Activated CD8-positive, alpha-beta memory T cell treated with anti-CD3 and anti-CD28 coated beads, Interleukin-2, amount 50 U/mL, for 1 hour (primary cell): ENCODE measurements around the gene S1PR3.

Experiments used
- DNase-seq: peaks from one replicate; pipeline ENCODE4 v3.0.0-alpha.2; 2020; ENCODE audit errors: extremely low read depth

The S1PR3 gene

DNA sequence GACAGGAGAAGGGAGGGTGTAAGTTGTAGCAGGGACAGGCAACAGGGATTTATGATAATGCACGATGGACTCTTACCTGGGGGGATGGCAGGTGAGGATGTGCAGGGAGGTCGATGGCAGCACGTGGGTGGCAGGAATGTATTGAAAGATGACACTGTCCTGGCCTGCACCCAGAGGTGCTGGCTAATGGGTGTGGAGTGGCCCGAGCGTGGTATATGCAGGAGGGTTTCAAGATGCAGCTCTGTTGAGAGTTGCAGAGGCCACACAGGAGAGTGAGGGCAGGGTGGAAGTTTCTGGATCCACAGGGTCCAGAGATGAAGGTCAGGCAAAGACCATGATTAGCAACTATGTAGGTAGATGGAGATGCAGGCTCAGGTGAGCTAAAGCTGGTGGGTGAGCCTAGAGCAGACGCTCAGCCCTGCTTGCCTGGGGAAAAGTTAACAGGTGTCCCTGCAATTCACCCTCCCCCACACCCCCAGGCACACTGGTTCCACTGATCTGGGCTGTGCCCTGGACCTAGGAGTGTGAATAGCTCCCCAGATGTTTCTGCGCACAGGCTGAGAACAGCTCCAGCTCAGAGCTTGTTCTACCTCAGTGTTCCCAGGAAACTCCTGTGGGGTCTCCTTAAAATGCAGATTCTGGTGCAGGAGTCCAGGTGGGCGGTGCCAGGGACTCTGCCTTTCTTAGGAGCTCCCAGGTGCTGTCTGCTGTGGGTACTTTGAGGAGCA lies 21.5 kb upstream of the S1PR3 start:
- DNase-seq = no peak

DNA sequence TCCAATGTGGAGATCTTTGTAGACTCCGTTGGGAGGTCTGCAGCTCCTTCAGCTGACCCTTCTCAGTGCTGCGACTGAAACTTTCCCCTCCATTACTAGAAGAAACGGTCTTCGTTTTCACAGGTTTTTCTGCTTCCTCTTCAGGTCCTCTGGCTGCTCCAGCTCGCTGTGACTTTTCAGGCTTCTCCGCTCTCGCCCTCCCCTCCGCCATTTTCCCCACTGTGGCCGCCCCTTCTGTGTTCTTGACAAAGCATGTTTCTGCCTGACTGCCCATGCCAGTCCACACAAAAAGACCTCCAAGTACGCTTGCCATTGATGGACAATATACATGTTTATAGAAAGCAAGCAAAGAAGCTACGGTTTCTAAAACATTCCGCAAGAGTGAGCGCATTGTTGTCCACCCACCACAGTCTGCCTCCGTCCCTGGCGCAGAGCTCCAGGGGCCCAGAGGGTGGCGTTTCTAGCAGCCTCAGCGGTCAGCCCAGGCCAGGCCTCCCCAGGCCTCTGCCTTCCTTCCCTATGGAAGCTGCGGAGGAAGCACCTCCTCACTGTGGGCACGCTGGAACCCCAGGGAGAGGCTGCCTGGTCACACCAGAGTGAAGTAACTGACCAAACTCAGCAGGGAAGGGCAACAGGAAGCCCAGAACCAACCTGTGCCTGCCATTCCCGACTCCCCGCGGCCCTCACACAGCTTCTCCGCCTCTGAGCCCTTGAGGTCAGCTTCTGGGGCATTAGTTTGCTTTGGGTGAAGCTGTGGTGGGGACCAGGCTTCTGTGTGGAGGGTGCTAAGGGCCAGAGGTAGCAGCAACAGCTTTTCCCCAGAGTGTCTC lies 19.9 kb upstream of the S1PR3 start:
- no peak for DNase-seq

DNA sequence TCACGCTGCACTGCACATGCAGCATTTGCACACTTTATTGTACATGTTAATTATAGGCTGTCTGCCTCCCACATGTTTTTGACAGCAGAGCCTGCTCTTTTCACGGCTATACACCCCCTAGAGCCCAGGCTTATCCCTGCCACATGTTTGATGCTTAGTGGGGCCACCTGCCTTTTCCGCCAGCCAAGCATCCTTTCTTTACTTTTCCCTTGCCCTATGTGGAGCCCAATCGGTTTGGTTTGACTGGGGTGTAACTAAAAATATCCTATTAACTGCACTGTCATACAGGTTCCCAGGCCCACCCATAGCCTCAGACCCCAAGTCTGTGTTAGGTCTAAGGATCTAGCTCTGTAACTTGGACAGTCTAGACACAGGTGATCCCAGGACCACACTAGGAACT lies 18.9 kb upstream of the S1PR3 start:
- DNase-seq = no peak

DNA sequence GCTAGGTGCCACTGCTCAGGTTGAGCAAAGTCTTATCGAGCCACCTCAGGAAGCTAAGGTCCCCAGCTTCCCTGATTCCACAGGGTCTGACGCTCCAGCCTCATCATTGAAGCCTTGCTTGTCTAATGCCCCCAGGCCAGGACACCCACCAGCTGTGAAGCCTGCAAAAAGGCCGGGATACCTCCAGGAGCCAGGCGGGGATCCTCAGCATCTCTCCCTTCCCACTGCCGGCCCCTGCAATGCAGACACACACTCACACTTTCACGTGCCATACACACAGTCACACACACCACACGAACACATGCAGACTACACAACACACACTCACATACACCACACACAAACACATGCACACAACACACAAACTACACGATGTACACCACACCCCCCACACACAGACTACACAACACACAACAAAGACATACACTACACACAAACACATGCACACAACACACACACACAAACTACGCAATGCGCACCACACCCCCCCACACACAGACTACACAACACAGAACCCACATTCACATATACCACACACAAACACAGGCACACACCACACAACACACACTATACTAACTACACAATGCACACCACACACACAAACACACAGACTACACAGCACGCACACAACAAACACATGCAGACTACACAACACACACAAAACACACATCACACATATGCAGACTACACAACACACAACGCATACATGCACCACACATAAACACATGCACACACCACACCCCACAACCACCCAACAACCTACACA lies 17.8 kb upstream of the S1PR3 start:
- no peak for DNase-seq

DNA sequence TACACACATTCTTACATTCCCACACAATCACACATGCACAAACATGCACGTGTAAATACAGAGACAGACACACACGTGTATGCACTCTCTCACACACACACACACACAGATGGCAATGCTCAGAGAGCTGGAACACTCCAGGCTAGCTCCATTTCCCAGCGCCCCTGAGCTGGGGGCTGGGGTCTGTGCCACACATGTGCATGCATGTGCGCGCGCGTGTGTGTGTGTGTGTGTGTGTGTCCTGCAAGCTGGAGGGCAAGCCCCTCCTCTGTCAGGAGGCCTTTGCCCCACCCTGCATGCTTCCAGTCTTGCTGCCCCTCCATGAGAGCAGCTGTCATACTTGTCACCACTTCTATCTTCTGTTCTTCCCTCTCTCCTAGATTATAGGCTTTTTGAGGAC lies 16.6 kb upstream of the S1PR3 start:
- no peak for DNase-seq

DNA sequence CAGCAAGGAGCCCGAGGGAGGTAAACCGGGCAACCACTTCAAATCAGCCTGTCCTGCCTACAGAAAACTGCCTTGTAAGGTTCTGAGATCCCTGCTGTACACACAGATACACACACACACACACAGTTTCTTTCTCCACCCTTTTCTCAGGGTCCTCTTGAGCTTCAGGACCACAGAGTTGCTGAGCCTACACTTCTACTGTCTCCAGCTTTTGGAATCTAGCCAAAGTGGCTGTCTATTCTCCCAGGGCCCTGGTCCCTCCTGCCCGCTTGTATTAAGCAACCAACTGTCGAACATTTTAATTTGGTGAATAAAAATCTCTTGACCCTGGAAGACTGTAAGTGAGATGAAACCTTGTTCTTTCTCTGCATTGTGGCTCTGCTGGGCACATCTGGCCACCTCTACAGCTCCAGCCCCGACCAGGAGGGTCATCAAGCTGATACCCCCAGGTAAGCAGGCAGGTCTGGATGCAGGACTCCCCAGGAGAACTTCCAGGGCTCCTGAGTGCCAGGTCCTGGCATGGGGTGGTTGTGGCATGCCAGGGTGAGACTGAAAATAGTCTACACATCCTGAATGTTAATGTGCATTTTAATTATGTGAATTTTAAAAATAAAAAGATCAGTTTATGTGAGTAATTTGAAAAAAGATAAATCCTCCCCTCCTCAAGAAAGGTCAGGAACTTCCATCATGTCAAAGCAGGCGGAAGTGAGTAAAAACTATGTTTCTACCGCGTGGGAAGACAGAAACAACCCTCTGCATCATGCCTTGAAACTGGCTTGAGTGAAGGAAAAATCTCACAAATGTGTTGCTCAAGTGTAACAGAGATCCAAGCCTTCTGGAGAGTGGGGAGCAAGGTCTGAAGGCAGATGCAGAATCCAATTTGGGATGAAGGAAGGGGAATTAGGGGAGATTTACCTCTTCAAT lies 15.0 kb upstream of the S1PR3 start:
- no peak for DNase-seq

DNA sequence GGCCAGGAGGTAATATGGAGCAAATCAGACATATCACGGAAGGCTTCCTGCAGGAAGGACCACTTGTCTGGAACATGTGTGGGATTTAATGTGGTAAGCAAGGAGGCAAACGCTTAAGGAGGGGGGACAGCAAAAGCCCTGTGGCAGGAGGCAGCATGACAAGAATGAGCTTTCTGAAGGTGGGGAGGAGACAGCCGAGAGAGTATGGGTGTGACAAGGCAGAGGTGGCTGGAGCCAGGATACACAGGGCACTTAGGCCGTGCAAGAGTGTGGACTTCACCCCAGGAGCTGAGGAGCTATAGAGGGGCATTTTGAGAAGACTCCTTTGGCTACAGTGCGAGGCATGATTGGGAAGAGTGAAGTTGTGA lies 14.4 kb upstream of the S1PR3 start:
- no peak for DNase-seq

DNA sequence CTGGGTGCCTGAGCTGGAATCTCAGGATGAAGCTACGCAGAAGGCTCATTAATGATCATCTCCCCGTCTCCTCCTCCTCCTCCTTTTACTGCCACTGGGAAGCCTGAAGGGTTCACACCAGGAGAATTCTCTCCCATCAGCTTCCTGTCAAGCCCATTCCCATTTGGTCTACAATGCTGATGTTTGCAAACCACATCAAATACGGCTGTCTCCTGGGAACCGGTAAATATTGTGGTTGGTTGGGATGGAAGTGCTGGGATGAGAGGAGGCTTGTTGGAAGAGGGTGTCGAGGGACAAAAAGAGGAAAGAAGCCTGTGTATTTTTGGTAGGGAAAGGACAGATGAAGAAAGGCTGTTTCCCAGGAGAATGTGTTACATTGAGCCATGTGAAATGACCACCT lies 13.2 kb upstream of the S1PR3 start:
- no peak for DNase-seq

DNA sequence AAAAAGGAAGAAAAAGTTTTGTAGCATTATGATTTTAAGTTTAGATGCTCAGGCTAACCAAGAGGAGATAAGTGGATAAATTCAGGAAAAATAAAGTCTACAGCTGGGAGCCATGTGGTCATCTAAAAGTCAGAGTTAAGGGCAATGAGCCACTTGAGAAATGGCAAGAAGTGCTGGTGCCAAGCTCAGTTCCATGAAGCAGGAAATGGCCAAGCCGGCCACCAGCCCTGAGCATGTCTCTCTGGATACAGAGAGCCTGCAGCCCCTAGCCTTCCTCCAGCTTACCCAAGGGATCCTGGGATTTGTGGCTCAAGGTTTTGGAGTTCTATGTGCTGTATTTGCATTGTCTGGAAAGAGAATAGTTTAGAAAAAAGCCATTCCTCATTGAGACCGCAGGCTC lies 12.2 kb upstream of the S1PR3 start:
- no peak for DNase-seq

DNA sequence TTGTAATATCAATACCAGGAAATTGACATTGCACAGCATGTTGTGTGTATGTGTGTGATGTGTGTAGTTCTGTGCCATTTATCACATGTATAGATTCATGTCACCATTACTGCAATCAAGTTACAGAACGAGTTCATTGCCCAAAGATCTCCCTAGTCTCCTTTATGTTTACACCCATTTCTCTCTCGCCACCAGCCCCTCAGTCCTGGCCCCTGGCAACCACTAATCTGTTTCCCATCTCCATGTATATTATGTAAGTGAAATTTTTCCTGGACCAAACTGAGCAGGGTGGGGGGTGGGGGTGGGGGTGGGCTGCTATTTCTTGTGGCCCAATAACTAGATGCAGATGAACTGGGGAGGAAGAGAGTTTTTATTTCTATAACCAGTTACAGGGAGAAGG lies 11.5 kb upstream of the S1PR3 start:
- no peak for DNase-seq

DNA sequence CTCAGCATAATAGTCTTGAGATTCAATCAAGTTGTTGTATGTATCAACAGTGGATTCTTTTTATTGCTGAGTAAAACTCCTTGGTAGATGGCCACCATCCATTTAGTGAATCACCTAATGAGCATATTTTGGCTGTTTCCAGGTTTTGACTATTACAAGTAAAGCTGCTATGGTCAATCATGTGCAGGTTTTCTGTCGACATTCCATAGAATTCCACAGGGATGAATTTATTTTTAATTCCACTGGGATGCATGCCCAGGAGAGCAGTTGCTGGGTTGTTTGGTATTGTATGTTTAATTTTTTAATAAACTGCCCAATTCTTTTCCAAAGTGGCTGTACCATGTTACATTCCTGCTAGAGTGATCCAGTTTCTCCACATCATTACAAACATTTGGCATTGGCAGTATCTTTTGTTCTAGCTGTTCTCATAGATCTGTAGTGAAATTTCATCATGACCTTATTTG lies 10.5 kb upstream of the S1PR3 start:
- no peak for DNase-seq

DNA sequence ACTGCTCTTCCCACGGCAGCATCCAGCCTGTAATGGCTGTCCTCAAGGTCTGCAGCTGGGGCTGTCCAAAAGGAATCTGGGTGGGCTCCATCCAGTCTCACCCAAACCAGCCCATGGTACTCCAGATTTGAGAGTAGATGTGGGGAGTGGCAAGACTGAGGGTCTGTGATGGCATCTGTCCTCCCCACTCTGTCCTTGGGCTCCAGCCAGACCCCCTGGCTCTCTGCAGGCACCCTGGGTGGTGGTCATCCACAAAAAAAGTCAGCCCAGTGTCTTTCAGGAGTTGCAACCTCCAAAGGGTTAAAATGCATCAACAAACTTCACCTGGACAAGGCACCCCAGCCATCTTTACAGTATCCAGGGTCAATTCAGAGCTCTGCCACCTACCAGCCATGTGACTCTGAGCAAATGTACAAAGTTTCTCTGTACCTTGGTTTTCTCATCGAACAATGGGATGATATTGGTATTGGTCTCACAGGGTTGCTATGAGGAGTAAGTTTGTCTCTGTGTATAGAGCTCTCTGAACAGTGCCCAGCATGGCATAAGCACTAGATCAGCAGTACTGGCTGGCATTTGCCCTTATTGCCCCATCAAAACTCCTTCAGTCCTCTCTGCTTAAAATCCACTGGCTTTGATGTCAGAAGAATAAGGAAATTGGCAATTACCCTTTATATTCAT lies 7.3 kb upstream of the S1PR3 start:
- DNase-seq = no peak

DNA sequence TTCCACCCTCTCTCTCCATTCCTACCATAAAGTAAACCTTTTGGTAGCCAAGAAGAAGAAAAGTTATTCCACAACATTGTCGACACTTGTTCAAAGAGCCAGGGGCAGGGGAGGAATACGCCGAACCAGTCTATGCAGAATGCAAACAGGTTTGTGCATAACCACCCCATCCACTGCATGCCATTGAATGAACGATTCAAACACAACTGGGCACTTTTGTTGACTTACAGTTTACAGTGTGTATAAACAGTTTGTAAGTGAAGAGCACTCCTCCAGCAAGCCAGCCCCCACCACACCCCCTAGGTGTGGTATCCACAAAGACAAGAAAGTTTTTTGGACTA lies 6.8 kb upstream of the S1PR3 start:
- DNase-seq = no peak

DNA sequence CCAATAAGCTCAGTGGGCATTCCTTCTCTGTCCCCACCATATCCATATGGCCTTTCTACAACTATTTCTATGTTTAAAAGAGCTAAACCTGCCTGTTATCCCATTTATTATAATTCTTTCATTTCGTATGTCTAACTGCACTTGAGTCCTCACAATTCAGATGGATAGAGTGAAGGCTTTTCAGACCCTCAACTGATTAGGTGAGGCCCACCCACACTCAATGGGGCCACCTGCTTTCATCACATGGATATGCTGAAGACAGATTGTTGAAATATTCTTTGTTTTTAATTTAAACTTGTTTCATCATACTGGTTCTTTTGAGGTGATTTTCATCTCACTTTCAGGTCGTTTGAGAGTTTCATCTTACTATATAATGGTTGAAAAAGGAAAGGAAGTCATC lies 5.7 kb upstream of the S1PR3 start:
- no peak for DNase-seq

DNA sequence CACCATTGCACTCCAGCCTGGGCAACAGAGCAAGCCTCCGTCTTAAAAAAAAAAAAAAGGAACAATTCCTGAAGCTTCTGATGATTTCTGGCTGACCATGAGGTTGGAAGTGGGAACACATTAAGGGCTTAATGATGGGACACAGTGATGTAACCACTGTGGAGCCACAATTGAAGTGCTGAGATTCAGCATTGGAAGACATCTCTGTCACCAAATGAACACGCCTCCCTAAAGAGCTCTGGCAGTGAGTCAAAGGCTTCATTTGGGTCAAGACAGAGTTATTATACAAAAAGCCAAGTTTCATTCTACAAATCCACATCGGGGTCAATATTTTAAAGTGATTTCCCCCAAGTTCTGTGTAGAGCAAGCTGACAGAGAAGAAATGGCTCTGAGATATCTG lies 4.5 kb upstream of the S1PR3 start:
- no peak for DNase-seq

DNA sequence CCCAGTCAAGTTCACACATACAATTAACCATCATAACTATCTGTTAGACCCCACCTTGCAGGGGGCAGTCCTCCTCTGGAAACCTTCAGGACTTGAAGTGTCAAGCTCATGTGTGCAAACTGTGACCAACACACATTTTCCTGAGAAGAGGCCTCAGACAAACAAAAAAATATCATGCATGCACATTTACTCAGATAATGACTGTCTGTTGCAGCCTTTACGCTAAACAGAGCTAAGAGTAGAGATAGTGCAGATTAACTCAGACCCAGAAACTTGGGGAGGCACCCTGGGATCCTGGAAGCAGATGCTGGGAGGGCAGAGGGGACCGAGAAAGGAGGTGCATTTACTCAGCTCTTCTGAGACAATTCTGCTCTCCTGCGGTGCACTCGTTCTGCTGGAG lies 3.6 kb upstream of the S1PR3 start:
- DNase-seq = no peak

DNA sequence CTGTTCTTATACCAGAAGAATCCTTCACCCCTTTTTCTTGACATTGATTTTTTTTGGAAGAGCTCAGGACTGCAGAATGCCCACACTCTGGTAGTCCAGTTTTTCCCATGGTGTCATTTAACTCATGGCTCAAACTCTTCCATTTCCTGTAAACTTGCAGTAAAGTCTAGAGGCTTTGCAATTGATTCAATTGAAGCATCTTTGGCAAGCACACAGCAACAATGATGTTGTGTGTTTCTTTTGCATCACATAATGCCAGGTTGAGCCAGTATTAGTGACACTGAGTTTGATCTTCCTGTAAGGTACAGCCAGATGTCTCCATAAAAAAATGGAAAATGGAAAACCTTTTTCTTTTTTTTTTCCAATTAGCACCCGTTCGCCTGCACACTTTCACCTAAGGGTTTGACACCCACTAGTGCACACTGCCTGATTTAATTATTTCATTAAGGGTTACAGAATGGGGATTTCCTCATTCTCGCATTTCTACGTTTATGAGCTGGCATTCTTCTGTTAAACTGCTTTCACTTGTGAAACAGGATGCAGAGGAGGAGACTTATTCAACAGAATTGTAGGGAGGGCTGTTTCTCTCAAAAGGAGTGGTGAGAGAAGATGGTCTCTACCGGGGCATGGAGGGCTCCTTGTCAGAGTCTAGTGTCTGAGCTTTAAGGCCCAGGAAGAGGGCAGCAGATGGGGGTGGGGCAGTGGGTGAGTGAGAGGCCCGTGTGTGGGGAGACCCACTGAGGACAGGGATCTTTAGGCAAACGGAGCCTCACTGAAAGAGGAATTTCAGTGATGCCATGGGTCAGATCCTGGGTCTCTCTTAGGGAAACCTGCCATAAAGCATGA lies 2.2 kb upstream of the S1PR3 start:
- DNase-seq = no peak

DNA sequence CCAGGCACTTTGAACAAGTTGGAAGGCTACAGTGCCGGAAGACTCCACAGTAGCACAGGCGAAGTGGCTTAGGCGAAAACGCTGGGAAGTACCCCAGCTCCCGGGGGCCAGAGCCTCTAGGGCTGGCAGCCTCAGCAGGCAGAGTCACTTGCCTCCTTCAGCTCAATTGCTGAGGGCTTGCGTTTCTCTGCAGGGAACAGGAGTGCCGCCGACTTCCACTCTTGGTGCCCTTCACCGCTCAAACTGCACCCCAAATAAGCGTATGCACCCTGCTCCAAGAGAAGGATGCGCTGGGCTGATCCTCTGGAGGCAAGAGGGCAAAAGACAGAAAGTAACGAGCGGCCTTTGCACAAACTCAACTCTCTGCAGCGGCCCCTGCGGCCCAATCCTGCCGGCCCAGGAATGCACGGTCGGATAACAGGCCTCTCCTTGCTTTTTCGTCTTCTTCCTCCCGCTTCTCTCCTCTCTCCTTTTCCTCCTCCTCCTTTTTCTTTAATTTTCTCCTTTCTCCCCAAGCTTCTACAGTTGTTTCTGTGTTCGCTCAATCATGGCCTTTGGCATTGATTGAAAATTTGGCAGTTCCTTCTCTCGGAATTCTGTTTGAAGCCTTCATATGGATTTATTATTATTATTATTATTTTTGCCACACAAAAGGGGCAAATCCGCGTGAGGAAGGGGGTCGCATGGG lies 1.1 kb upstream of the S1PR3 start:
- DNase-seq = no peak

DNA sequence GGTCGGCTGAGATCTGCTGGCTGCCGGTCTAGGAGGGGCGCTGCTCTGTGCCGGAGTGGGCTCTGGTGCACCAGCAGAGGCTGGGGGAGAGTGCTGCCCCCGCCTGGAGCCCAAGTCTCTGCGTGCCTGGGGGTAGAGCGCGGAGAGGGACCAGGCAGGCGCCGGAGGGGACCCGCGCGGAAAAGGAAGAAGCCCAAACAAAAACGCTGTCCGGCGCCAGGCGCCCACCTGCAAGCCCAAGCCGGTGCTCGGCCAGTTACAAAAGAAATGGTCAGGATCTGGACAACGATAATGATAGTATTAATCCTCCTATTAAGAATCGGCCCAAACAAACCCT lies 571 bp upstream of the S1PR3 start:
- no peak for DNase-seq

DNA sequence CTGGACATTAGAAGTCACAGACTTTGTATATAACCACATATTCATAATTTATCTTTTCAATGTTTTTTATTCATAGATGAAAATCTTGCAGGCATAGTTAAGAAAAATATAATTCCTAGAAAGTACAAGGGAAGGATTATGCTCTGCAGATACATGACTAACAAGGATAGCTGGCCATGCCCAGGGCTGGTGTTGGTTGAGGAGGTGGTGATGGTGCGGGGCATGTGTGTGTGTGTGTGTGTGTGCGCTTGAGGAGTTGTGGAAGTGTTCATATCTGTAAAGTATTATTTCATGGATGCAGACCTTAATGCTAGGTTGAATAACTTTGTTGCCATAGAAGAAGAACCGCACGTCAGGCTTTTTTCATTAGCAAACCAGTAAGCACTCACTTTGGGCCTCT lies 1.3 kb downstream of the S1PR3 start:
- no peak for DNase-seq
